Liver (tissue), 3 donors: ENCODE data around the gene NLK.

Experiments
- HNF4A ChIP-seq, 2 donors: conservative IDR thresholded peaks; 2 replicates each; pipeline ENCODE4 v1.6.1; 2016; ENCODE audit warnings: antibody characterized with exemption in 2 of 2, mild to moderate bottlenecking in 2 of 2
- JUND ChIP-seq, 2 donors: IDR thresholded peaks; 2 replicates each; pipeline ENCODE4 v1.6.1; 2016; ENCODE audit warnings: antibody characterized with exemption in 2 of 2
- RAD21 ChIP-seq, 2 donors: IDR thresholded peaks; 2 replicates each; pipeline ENCODE4 v1.6.1; 2016; ENCODE audit warnings: antibody characterized with exemption in 2 of 2, mild to moderate bottlenecking in 2 of 2
- YY1 ChIP-seq: IDR thresholded peaks from 2 replicates; pipeline ENCODE4 v1.6.1; 2016; ENCODE audit warnings: antibody characterized with exemption, mild to moderate bottlenecking
- TF ChIP-seq, protein P1 (sequence below): fragments of 150-350 bp; IDR thresholded peaks from 2 replicates; pipeline ENCODE4 v1.5.1; 2017; ENCODE audit warnings: improper control_type of control experiment, low read depth, low read length; ENCODE audit not compliant: missing input control
- TF ChIP-seq, protein P2 (sequence below): IDR thresholded peaks from 2 replicates; pipeline ENCODE4 v1.6.1; 2016; ENCODE audit warnings: antibody characterized with exemption
- TF ChIP-seq, protein P3 (sequence below): IDR thresholded peaks from 2 replicates; pipeline ENCODE4 v1.6.1; 2016; ENCODE audit warnings: antibody characterized with exemption, mild to moderate bottlenecking
- TF ChIP-seq, protein P4 (sequence below): IDR thresholded peaks from 2 replicates; pipeline ENCODE4 v1.6.1; 2016; ENCODE audit warnings: antibody characterized with exemption
- donor health status: healthy.
- donor health status: healthy.

DNA sequence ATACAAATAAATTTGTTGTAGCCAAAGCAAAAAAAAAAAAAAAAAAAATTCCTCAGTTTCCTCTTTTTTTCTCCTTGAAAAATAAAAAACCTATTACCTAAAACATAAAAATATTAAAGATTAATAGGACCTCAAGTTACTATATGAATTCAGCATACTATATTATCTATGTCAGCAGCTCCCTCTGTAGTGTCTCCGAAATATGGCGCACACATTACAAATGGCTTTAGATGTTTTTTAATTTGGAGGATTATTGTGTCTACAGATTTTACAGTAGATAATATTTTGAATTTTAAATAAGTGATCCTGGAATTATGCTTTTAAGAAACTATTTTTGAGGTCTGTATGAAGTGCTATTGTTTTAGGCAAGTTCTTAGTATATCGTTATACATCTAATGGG, 94.4 kb downstream of the NLK start:
- TF ChIP-seq RAD21 (IDR thresholded peaks at IDR 0.05) (peak in 1 of 2 donors; percentile 7), YY1 (no peak), JUND (IDR thresholded peaks at IDR 0.05) (no peak), HNF4A (conservative IDR thresholded peaks at IDR 0.05) (no peak)
- TF ChIP-seq, protein P1, sequence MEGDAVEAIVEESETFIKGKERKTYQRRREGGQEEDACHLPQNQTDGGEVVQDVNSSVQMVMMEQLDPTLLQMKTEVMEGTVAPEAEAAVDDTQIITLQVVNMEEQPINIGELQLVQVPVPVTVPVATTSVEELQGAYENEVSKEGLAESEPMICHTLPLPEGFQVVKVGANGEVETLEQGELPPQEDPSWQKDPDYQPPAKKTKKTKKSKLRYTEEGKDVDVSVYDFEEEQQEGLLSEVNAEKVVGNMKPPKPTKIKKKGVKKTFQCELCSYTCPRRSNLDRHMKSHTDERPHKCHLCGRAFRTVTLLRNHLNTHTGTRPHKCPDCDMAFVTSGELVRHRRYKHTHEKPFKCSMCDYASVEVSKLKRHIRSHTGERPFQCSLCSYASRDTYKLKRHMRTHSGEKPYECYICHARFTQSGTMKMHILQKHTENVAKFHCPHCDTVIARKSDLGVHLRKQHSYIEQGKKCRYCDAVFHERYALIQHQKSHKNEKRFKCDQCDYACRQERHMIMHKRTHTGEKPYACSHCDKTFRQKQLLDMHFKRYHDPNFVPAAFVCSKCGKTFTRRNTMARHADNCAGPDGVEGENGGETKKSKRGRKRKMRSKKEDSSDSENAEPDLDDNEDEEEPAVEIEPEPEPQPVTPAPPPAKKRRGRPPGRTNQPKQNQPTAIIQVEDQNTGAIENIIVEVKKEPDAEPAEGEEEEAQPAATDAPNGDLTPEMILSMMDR, result no peak
- TF ChIP-seq, protein P2, sequence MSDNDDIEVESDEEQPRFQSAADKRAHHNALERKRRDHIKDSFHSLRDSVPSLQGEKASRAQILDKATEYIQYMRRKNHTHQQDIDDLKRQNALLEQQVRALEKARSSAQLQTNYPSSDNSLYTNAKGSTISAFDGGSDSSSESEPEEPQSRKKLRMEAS, result no peak
- TF ChIP-seq, protein P3, sequence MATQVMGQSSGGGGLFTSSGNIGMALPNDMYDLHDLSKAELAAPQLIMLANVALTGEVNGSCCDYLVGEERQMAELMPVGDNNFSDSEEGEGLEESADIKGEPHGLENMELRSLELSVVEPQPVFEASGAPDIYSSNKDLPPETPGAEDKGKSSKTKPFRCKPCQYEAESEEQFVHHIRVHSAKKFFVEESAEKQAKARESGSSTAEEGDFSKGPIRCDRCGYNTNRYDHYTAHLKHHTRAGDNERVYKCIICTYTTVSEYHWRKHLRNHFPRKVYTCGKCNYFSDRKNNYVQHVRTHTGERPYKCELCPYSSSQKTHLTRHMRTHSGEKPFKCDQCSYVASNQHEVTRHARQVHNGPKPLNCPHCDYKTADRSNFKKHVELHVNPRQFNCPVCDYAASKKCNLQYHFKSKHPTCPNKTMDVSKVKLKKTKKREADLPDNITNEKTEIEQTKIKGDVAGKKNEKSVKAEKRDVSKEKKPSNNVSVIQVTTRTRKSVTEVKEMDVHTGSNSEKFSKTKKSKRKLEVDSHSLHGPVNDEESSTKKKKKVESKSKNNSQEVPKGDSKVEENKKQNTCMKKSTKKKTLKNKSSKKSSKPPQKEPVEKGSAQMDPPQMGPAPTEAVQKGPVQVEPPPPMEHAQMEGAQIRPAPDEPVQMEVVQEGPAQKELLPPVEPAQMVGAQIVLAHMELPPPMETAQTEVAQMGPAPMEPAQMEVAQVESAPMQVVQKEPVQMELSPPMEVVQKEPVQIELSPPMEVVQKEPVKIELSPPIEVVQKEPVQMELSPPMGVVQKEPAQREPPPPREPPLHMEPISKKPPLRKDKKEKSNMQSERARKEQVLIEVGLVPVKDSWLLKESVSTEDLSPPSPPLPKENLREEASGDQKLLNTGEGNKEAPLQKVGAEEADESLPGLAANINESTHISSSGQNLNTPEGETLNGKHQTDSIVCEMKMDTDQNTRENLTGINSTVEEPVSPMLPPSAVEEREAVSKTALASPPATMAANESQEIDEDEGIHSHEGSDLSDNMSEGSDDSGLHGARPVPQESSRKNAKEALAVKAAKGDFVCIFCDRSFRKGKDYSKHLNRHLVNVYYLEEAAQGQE, result no peak
- TF ChIP-seq, protein P4, sequence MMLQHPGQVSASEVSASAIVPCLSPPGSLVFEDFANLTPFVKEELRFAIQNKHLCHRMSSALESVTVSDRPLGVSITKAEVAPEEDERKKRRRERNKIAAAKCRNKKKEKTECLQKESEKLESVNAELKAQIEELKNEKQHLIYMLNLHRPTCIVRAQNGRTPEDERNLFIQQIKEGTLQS, result no peak
